Brain microvascular endothelial cell (primary cell): ENCODE data around the gene CXADR.
"Not testable (repeated sequence)": the region's sequence is repeated elsewhere in the genome, so short reads cannot be mapped to it uniquely, and the experiment has no call there.

Experiments used
- DNase-seq: peaks from one replicate; pipeline ENCODE4 v3.0.0-alpha.2; 2020
- H3K27ac ChIP-seq: fragments of 250-450 bp; sonication (Bioruptor Pico); 2 replicates; pipeline ENCODE4 v1.5.1; 2020; ENCODE audit warnings: mild to moderate bottlenecking, moderate library complexity
- H3K27me3 ChIP-seq: fragments of 250-450 bp; sonication (Bioruptor Pico); replicated peaks from 2 replicates; pipeline ENCODE4 v1.5.1; 2020; ENCODE audit warnings: mild to moderate bottlenecking
- H3K36me3 ChIP-seq: fragments of 250-450 bp; sonication (Bioruptor Pico); replicated peaks from 2 replicates; pipeline ENCODE4 v1.5.1; 2020; ENCODE audit warnings: mild to moderate bottlenecking
- H3K4me3 ChIP-seq: 2 replicates; pipeline ENCODE4 v1.5.1; 2011; ENCODE audit warnings: low read depth, mild to moderate bottlenecking, control low read depth, low read length, moderate library complexity
- CTCF ChIP-seq: IDR thresholded peaks from 2 replicates; pipeline ENCODE4 v1.5.1; 2011; ENCODE audit warnings: low read depth, mild to moderate bottlenecking, moderate library complexity, low read length, control low read depth, inconsistent platforms; ENCODE audit errors: missing control alignments
- in situ Hi-C: cut with HindIII; loops from 2 replicates; pipeline ENCODE4 v1.10.0; 2017; ENCODE audit warnings: low sequenced_read_pairs, low pct_ligation_motif_present

CXADR gene

GRCh38 chr21:17469727-17470126 lies 43.1 kb upstream of the CXADR start:
- in situ Hi-C loops = no loop called here
- TF ChIP-seq CTCF = no peak
- no peak for DNase-seq

GRCh38 chr21:17472182-17472581 lies 40.7 kb upstream of the CXADR start:
- no peak for TF ChIP-seq CTCF
- in situ Hi-C loops = no loop called here
- H3K27me3 ChIP-seq = no peaks in the 10 kb centered on the region
- H3K4me3 ChIP-seq = no peak overlapping the region
- no peaks in the 10 kb centered on the region for H3K36me3 ChIP-seq
- DNase-seq = no peak
- no peak overlapping the region for H3K27ac ChIP-seq

More at GRCh38 chr21:17469727-17470126, 43.1 kb upstream of the CXADR start:
- Histone ChIP-seq H3K27ac (no peak overlapping the region), H3K36me3 (no peaks in the 10 kb centered on the region), H3K4me3 (no peak overlapping the region), H3K27me3 (no peaks in the 10 kb centered on the region)

- in situ Hi-C loops = no loop called here
Observed at GRCh38 chr21:17472592-17473271, 40.1 kb upstream of the CXADR start.

GRCh38 chr21:17476006-17476405 lies 36.8 kb upstream of the CXADR start:
- Histone ChIP-seq H3K27ac (no peak overlapping the region), H3K4me3 (no peak overlapping the region), H3K36me3 (no peaks in the 10 kb centered on the region), H3K27me3 (no peaks in the 10 kb centered on the region)
- DNase-seq = no peak
- in situ Hi-C loops = no loop called here
- TF ChIP-seq CTCF = no peak

More at GRCh38 chr21:17472592-17473271, 40.1 kb upstream of the CXADR start:
- no peak overlapping the region for H3K4me3 ChIP-seq
- no peak for DNase-seq
- no peaks in the 10 kb centered on the region for H3K36me3 ChIP-seq
- TF ChIP-seq CTCF = no peak
- no peaks in the 10 kb centered on the region for H3K27me3 ChIP-seq
- no peak overlapping the region for H3K27ac ChIP-seq

- H3K27ac ChIP-seq, DNase-seq, H3K4me3 ChIP-seq, H3K36me3 ChIP-seq, H3K27me3 ChIP-seq, in situ Hi-C loops: not testable (repeated sequence)
Observed at GRCh38 chr21:17478156-17478555, 34.7 kb upstream of the CXADR start.

- no peak for TF ChIP-seq CTCF
- H3K27ac ChIP-seq = no peak overlapping the region
- H3K4me3 ChIP-seq = no peak overlapping the region
- in situ Hi-C loops = no loop called here
- H3K27me3 ChIP-seq = no peaks in the 10 kb centered on the region
- H3K36me3 ChIP-seq = no peaks in the 10 kb centered on the region
- no peak for DNase-seq
Observed at GRCh38 chr21:17479606-17480005, 33.2 kb upstream of the CXADR start.
